HCT116 (cell line): ENCODE data around the gene PSME2. TPM values are rescaled to one million over a fixed set of nuclear protein-coding genes. Genes with fewer than 3 reads are reported as not detected.

ENCODE experiments used
- ATAC-seq: fragments of 200-7000 bp; cut with Tn5 transposase; 2 replicates; pipeline ENCODE4 v1.9.1; 2020; ENCODE audit warnings: mild to moderate bottlenecking, moderate library complexity
- BruUV-seq: library from RNA; stranded (reverse); fragments of 400-500 nt; replicated peaks from 2 replicates; lab custom pipeline; 2021; lab: Mats Ljungman, UMichigan
- CTCF ChIA-PET: fragments of 300-600 bp; sonication (Branson Sonifier 250); formaldehyde crosslinking; loops from one replicate; lab custom pipeline; 2021; ENCODE audit warnings: antibody characterized with exemption; lab: Charles Lee
- POLR2A ChIA-PET: fragments of 300-600, 350-600 bp; sonication (Branson Sonifier 250); formaldehyde crosslinking; loops from one replicate; lab custom pipeline; 2021; ENCODE audit warnings: antibody characterized with exemption; lab: Charles Lee
- RAD21 ChIA-PET, 2 experiments: fragments of 300-600 bp; sonication (Branson Sonifier 250); formaldehyde crosslinking; loops; one replicate each; lab custom pipeline; 2023; ENCODE audit warnings: low total read pairs in 2 of 2; ENCODE audit not compliant: uncharacterized antibody in 2 of 2, unreplicated experiment in 2 of 2, low non-redundant PET in 1 of 2; lab: Charles Lee
- DNase-seq: peaks from one replicate; pipeline ENCODE4 v3.0.0-alpha.2; 2010; ENCODE audit warnings: low read depth, low spot score
- H2AFZ ChIP-seq: fragments of 200-600 bp; shearing (Covaris generic), sonication (generic); 2 replicates; pipeline ENCODE4 v1.6.1; 2017; ENCODE audit warnings: low read depth, mixed run types, mixed read lengths, antibody characterized with exemption, low read length; ENCODE audit not compliant: poor library complexity, severe bottlenecking
- H3K27ac ChIP-seq: 2 replicates; pipeline ENCODE4 v1.5.1; 2012; ENCODE audit warnings: low read depth, low read length
- H3K27me3 ChIP-seq: fragments of 200-600 bp; sonication (generic); 2 replicates; pipeline ENCODE4 v1.6.1; 2016; ENCODE audit warnings: mixed run types, low read length, mixed read lengths; ENCODE audit not compliant: insufficient read depth
- H3K36me3 ChIP-seq, 2 experiments: fragments of 200-500 bp in 1 of 2; fragments of 200-600 bp in 1 of 2; sonication (Bioruptor generic) in 1 of 2; sonication (generic) in 1 of 2; 2 replicates each; pipeline versions ENCODE4 v1.5.1 to v1.6.1; 2014 to 2016; ENCODE audit warnings: low read length in 2 of 2, inconsistent platforms in 1 of 2, mixed read lengths in 1 of 2, mixed run types in 1 of 2; ENCODE audit not compliant: insufficient read depth in 2 of 2, control insufficient read depth in 1 of 2
- H3K4me1 ChIP-seq, 2 experiments: fragments of 200-600 bp in 1 of 2; sonication (generic) in 1 of 2; 2 replicates each; pipeline versions ENCODE4 v1.5.1 to v1.6.1; 2012 to 2017; ENCODE audit warnings: low read length in 2 of 2, inconsistent platforms in 1 of 2, mild to moderate bottlenecking in 1 of 2, mixed read lengths in 1 of 2, mixed run types in 1 of 2, moderate library complexity in 1 of 2; ENCODE audit not compliant: insufficient read depth in 2 of 2, control insufficient read depth in 1 of 2
- H3K4me2 ChIP-seq: fragments of 200-600 bp; sonication (generic); 2 replicates; pipeline ENCODE4 v1.6.1; 2017; ENCODE audit warnings: mixed run types, low read length, mixed read lengths
- H3K4me3 ChIP-seq, 2 experiments: fragments of 200-600 bp in 1 of 2; sonication (generic) in 1 of 2; replicated peaks in 1 of 2; 2 replicates each; pipeline ENCODE4 v1.5.1; 2011 to 2016; ENCODE audit warnings: low read length in 2 of 2, control low read depth in 1 of 2, low read depth in 1 of 2, mild to moderate bottlenecking in 1 of 2, mixed read lengths in 1 of 2, mixed run types in 1 of 2
- H3K79me2 ChIP-seq: fragments of 200-600 bp; sonication (generic); 2 replicates; pipeline ENCODE4 v1.6.1; 2017; ENCODE audit warnings: mild to moderate bottlenecking, mixed run types, low read length, moderate library complexity, mixed read lengths; ENCODE audit not compliant: insufficient read depth
- H3K9ac ChIP-seq: fragments of 200-600 bp; sonication (generic); 2 replicates; pipeline ENCODE4 v1.6.1; 2016; ENCODE audit warnings: low read length, mixed read lengths
- H3K9me2 ChIP-seq: fragments of 200-600 bp; sonication (generic), shearing (Covaris generic); 2 replicates; pipeline ENCODE4 v1.6.1; 2017; ENCODE audit warnings: mixed run types, mild to moderate bottlenecking, moderate library complexity; ENCODE audit not compliant: insufficient read depth
- H3K9me3 ChIP-seq, 2 experiments: fragments of 200-500 bp in 1 of 2; fragments of 200-600 bp in 1 of 2; sonication (Bioruptor generic) in 1 of 2; sonication (generic) in 1 of 2; 2 replicates each; pipeline ENCODE4 v1.6.1; 2014 to 2017; ENCODE audit warnings: low read length in 2 of 2, mixed read lengths in 2 of 2, inconsistent platforms in 1 of 2, low read depth in 1 of 2, mild to moderate bottlenecking in 1 of 2, mixed run types in 1 of 2, moderate library complexity in 1 of 2; ENCODE audit not compliant: control insufficient read depth in 1 of 2, insufficient read depth in 1 of 2
- H4K20me1 ChIP-seq: fragments of 200-600 bp; sonication (generic), shearing (Covaris generic); 2 replicates; pipeline ENCODE4 v1.6.1; 2017; ENCODE audit warnings: mixed run types, mild to moderate bottlenecking, moderate library complexity; ENCODE audit not compliant: insufficient read depth
- CBX3 ChIP-seq: IDR thresholded peaks from 2 replicates; pipeline ENCODE4 v1.6.1; 2012; ENCODE audit warnings: low read depth
- CEBPB ChIP-seq: IDR thresholded peaks from 2 replicates; pipeline ENCODE4 v1.6.1; 2012; ENCODE audit warnings: low read depth
- ELF1 ChIP-seq: IDR thresholded peaks from 2 replicates; pipeline ENCODE4 v1.6.1; 2012; ENCODE audit warnings: low read depth, borderline replicate concordance
- EZH2 ChIP-seq: fragments of 200-600 bp; sonication (generic); IDR thresholded peaks from 2 replicates; pipeline ENCODE4 v1.6.1; 2017; ENCODE audit warnings: antibody characterized with exemption, mixed run types
- EZH2phosphoT487 ChIP-seq: fragments of 200-600 bp; IDR thresholded peaks from 2 replicates; pipeline ENCODE4 v1.6.1; 2018; ENCODE audit warnings: antibody characterized with exemption, borderline replicate concordance
- POLR2AphosphoS5 ChIP-seq: IDR thresholded peaks from 2 replicates; pipeline ENCODE4 v1.6.1; 2011; ENCODE audit warnings: mild to moderate bottlenecking, low read depth, low read length, moderate library complexity
- RAD21 ChIP-seq: IDR thresholded peaks from 2 replicates; pipeline ENCODE4 v1.6.1; 2012; ENCODE audit warnings: low read depth, mild to moderate bottlenecking
- SRF ChIP-seq: IDR thresholded peaks from 2 replicates; pipeline ENCODE4 v1.6.1; 2012; ENCODE audit warnings: low read depth
- TCF7L2 ChIP-seq: IDR thresholded peaks from 2 replicates; pipeline ENCODE4 v1.7.0; 2011; ENCODE audit warnings: borderline replicate concordance, inconsistent platforms; ENCODE audit not compliant: insufficient read depth, insufficient read length; ENCODE audit errors: extremely low read depth
- YY1 ChIP-seq: IDR thresholded peaks from 2 replicates; pipeline ENCODE4 v1.6.1; 2011; ENCODE audit warnings: low read length, low read depth, moderate library complexity, mild to moderate bottlenecking; ENCODE audit not compliant: insufficient replicate concordance; ENCODE audit errors: extremely low read depth
- ZFX ChIP-seq: fragments of 450-650 bp; IDR thresholded peaks from 2 replicates; pipeline ENCODE4 v1.6.1; 2017
- ZNF274 ChIP-seq: fragments of 200-500 bp; sonication (Bioruptor generic); IDR thresholded peaks from 2 replicates; pipeline ENCODE4 v1.6.1; 2014; ENCODE audit warnings: mild to moderate bottlenecking, low read depth, low read length, inconsistent platforms
- intact Hi-C: fragments of 100-400 bp; cut with micrococcal nuclease; formaldehyde crosslinking; loops from 2 replicates; pipeline ENCODE4 v1.10.0; 2022
- total RNA-seq: library from RNA; stranded (reverse); gene quantifications from one replicate; pipeline ENCODE4 v1.2.1, GENCODE V29; 2021; ENCODE audit not compliant: unreplicated experiment
- TF ChIP-seq, protein P1 (sequence below): IDR thresholded peaks from 2 replicates; pipeline ENCODE4 v1.6.1; 2012
- TF ChIP-seq, protein P2 (sequence below), 3 experiments: fragments of 200-600 bp in 1 of 3; sonication (generic) in 1 of 3; IDR thresholded peaks in 2 of 3; conservative IDR thresholded peaks in 1 of 3; 2 replicates each; pipeline ENCODE4 v1.5.1; 2012 to 2017; ENCODE audit warnings: low read depth in 2 of 3, low read length in 2 of 3, antibody characterized with exemption in 1 of 3, borderline replicate concordance in 1 of 3, control low read depth in 1 of 3, mild to moderate bottlenecking in 1 of 3, mixed read lengths in 1 of 3, mixed run types in 1 of 3, moderate library complexity in 1 of 3; ENCODE audit not compliant: insufficient read depth in 1 of 3
- TF ChIP-seq, protein P3 (sequence below): IDR thresholded peaks from 2 replicates; pipeline ENCODE4 v1.6.1; 2012

The PSME2 gene
- total RNA-seq, 1 experiment from 2014 or later: 160 TPM

DNA sequence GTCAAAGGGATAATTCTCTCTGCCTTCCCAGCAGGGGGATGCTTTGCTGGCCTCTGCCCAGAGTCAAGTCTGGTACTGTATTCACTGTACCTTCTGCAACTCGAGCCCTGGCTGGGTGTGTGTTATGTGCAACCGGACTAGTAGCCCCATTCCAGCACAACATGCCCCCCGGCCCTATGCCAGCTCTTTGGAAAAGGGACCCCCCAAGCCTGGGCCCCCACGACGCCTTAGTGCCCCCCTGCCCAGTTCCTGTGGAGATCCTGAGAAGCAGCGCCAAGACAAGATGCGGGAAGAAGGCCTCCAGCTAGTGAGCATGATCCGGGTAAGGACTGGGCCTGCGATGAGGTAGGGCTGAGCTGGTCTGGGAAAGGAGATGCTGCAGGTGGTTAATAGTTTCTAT lies 4.2 kb upstream of the PSME2 start:
- Histone ChIP-seq H3K4me2 (no peak overlapping the region), H3K27ac (no peak overlapping the region), H3K9me2 (no peaks in the 10 kb centered on the region), H3K9me3 (no peaks in the 10 kb centered on the region), H3K9ac (no peak overlapping the region), H2AFZ (no peak overlapping the region), H3K79me2 (peaks cover 44% of the 10 kb centered on the region), H3K4me1 (peaks cover 8 to 11% of the 10 kb centered on the region in 2 experiments), H3K4me3 (no peak overlapping the region), H3K36me3 (peaks cover 33 to 44% of the 10 kb centered on the region in 2 experiments), H4K20me1 (no peaks in the 10 kb centered on the region), H3K27me3 (no peaks in the 10 kb centered on the region)
- intact Hi-C loops: no loop called here
- RAD21 ChIA-PET: no interaction called here
- ATAC-seq (no peak), DNase-seq (no peak)
- POLR2A ChIA-PET: interaction anchor here (1.8 kb wide), 1 partner anchor 9 kb away, joined by 4 read pairs; the partner anchor contains the start of gene EMC9
- BruUV-seq: no TSS peak
- CTCF ChIA-PET: interaction anchor here (1.0 kb wide), 1 partner anchor 10 kb away, joined by 4 read pairs; the partner anchor contains the start of gene IRF9
- TF ChIP-seq EZH2phosphoT487 (no peak), SRF (no peak), POLR2AphosphoS5 (no peak), ELF1 (no peak), TCF7L2 (no peak), CBX3 (no peak), ZNF274 (no peak), RAD21 (no peak), EZH2 (no peak), CEBPB (no peak), YY1 (no peak), ZFX (no peak)
- TF ChIP-seq, protein P1, sequence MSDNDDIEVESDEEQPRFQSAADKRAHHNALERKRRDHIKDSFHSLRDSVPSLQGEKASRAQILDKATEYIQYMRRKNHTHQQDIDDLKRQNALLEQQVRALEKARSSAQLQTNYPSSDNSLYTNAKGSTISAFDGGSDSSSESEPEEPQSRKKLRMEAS: no peak
- TF ChIP-seq, protein P2, sequence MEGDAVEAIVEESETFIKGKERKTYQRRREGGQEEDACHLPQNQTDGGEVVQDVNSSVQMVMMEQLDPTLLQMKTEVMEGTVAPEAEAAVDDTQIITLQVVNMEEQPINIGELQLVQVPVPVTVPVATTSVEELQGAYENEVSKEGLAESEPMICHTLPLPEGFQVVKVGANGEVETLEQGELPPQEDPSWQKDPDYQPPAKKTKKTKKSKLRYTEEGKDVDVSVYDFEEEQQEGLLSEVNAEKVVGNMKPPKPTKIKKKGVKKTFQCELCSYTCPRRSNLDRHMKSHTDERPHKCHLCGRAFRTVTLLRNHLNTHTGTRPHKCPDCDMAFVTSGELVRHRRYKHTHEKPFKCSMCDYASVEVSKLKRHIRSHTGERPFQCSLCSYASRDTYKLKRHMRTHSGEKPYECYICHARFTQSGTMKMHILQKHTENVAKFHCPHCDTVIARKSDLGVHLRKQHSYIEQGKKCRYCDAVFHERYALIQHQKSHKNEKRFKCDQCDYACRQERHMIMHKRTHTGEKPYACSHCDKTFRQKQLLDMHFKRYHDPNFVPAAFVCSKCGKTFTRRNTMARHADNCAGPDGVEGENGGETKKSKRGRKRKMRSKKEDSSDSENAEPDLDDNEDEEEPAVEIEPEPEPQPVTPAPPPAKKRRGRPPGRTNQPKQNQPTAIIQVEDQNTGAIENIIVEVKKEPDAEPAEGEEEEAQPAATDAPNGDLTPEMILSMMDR (IDR thresholded peaks at IDR 0.05 in 2 of 3, conservative IDR thresholded peaks at IDR 0.05 in 1 of 3; ENCODE audit: borderline replicate concordance in 1 of 3, insufficient read depth in 1 of 3, low read depth in 2 of 3, low read length in 2 of 3): no peak
- TF ChIP-seq, protein P3, sequence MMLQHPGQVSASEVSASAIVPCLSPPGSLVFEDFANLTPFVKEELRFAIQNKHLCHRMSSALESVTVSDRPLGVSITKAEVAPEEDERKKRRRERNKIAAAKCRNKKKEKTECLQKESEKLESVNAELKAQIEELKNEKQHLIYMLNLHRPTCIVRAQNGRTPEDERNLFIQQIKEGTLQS: no peak
